GM10248 (cell line): ENCODE data around the gene KRCC1.
"Not testable (repeated sequence)": the region's sequence is repeated elsewhere in the genome, so short reads cannot be mapped to it uniquely, and the experiment has no call there.

ENCODE experiments used
- CTCF ChIA-PET: fragments of 300-600 bp; sonication (Branson Sonifier 250); formaldehyde crosslinking; extraction: SDS; loops from one replicate; lab custom pipeline; 2021; ENCODE audit warnings: antibody characterized with exemption; lab: Yijun Ruan, JAX
- POLR2A ChIA-PET: fragments of 350-650 bp; sonication (Branson Sonifier 250); formaldehyde crosslinking; extraction: SDS; loops from one replicate; lab custom pipeline; 2020; ENCODE audit warnings: antibody characterized with exemption; lab: Yijun Ruan, JAX
- DNase-seq: peaks from one replicate; pipeline ENCODE4 v3.0.0; 2012; ENCODE audit errors: extremely low spot score
- TF ChIP-seq, protein P1 (sequence below): IDR thresholded peaks from 2 replicates; pipeline ENCODE4 v1.5.1; 2012; ENCODE audit warnings: mild to moderate bottlenecking, low read depth; ENCODE audit errors: extremely low read depth, missing control alignments, control extremely low read depth

KRCC1 gene

DNA sequence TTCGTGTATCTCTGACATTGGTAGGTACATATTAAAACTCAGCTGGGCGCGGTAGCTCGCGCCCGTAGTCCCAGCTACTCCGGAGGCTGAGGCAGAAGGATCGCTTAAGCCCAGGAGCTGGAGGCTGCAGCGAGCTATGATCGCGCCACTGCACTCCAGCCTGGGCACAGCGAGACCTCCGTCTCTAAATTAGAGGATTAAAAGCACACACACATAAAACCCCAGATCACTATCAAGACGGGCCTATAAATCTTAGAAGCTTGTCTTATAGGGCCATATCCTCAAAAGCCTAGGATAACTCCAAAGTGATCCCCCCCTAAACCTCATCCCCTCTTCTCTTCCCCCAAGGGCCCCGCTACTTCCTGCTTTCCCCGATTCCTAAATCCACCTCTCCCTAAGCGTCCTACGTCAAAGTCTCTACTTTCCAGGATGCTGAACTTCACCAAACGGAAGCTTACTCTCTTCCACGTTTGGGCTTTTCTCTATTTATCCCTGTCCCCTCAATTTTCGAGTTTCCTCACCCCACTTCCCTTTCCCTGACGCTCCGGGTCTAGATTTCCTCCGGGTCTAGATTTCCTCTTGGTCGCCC lies 707 bp downstream of the KRCC1 start:
- no peak for DNase-seq
- TF ChIP-seq, protein P1, sequence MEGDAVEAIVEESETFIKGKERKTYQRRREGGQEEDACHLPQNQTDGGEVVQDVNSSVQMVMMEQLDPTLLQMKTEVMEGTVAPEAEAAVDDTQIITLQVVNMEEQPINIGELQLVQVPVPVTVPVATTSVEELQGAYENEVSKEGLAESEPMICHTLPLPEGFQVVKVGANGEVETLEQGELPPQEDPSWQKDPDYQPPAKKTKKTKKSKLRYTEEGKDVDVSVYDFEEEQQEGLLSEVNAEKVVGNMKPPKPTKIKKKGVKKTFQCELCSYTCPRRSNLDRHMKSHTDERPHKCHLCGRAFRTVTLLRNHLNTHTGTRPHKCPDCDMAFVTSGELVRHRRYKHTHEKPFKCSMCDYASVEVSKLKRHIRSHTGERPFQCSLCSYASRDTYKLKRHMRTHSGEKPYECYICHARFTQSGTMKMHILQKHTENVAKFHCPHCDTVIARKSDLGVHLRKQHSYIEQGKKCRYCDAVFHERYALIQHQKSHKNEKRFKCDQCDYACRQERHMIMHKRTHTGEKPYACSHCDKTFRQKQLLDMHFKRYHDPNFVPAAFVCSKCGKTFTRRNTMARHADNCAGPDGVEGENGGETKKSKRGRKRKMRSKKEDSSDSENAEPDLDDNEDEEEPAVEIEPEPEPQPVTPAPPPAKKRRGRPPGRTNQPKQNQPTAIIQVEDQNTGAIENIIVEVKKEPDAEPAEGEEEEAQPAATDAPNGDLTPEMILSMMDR, result no peak
- POLR2A ChIA-PET, result no interaction called here
- CTCF ChIA-PET, result interaction anchor here (0.8 to 1.5 kb wide), 2 partner anchors 14 to 54 kb away, joined by 3 to 5 read pairs; no protein-coding TSS in a partner anchor

GRCh38 chr2:88053934-88054781 lies 1.4 kb downstream of the KRCC1 start:
- DNase-seq, result no peak
- TF ChIP-seq, protein P1, result no peak
- ChIA-PET CTCF (interaction anchor here (1.5 kb wide), 1 partner anchor 53 kb away, joined by 5 read pairs; no protein-coding TSS in a partner anchor), POLR2A (no interaction called here)

GRCh38 chr2:88053296-88053695 lies 2.3 kb downstream of the KRCC1 start:
- no peak for DNase-seq
- TF ChIP-seq, protein P1, result no peak
- ChIA-PET CTCF (no interaction called here), POLR2A (no interaction called here)

- ChIA-PET CTCF (interaction anchor here (1.4 to 8.5 kb wide), 2 partner anchors 9 to 12 kb away, joined by 4 to 72 read pairs; no protein-coding TSS in a partner anchor), POLR2A (no interaction called here)
- TF ChIP-seq, protein P1, result no peak
- no peak for DNase-seq
Measured at GRCh38 chr2:88051792-88052191, 3.8 kb downstream of the KRCC1 start.

DNA sequence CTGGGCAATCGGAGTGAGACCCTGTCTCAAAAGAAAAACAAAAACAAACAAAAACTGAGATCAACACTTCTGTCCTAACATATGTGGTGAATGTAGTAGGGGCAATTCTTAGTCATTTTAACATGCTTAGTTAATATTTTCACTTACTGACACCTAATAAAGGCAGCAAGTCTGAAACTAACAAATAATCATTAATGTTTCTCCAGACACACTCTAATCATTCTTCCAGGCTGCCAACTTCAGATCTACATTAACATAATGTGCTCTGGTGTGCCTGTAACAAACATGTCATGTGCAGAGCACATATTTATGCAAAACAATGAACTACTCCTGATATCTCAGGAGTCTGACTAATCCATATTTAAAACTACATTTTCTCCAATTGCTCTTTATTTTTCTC lies 6.0 kb downstream of the KRCC1 start:
- ChIA-PET CTCF (interaction anchor here (0.9 to 8.5 kb wide), 3 partner anchors 11 to 43 kb away, joined by 3 to 72 read pairs (median 4); no protein-coding TSS in a partner anchor), POLR2A (no interaction called here)
- TF ChIP-seq, protein P1, result no peak
- no peak for DNase-seq

GRCh38 chr2:88048541-88048940 lies 7.0 kb downstream of the KRCC1 start:
- POLR2A ChIA-PET, result no interaction called here
- DNase-seq, result no peak
- CTCF ChIA-PET, result interaction anchor here (1.2 to 8.5 kb wide), 3 partner anchors 12 to 47 kb away, joined by 3 to 72 read pairs (median 4); no protein-coding TSS in a partner anchor
- TF ChIP-seq, protein P1, result no peak

- POLR2A ChIA-PET, DNase-seq: not testable (repeated sequence)
- CTCF ChIA-PET, result interaction anchor here (1.4 to 8.5 kb wide), 2 partner anchors 8 to 15 kb away, joined by 3 to 72 read pairs; no protein-coding TSS in a partner anchor
Measured at GRCh38 chr2:88045561-88045960, 10.0 kb downstream of the KRCC1 start.
